Epidermal melanocyte (primary cell): Measurements from ENCODE around the gene ATF3.

Experiments used
- DNase-seq: peaks from one replicate; pipeline ENCODE4 v3.0.0; 2011; ENCODE audit warnings: low spot score; ENCODE audit not compliant: insufficient read length

Gene ATF3

GRCh38 chr1:212586206-212587015, 22.1 kb upstream of the ATF3 start:
- no peak for DNase-seq

DNA sequence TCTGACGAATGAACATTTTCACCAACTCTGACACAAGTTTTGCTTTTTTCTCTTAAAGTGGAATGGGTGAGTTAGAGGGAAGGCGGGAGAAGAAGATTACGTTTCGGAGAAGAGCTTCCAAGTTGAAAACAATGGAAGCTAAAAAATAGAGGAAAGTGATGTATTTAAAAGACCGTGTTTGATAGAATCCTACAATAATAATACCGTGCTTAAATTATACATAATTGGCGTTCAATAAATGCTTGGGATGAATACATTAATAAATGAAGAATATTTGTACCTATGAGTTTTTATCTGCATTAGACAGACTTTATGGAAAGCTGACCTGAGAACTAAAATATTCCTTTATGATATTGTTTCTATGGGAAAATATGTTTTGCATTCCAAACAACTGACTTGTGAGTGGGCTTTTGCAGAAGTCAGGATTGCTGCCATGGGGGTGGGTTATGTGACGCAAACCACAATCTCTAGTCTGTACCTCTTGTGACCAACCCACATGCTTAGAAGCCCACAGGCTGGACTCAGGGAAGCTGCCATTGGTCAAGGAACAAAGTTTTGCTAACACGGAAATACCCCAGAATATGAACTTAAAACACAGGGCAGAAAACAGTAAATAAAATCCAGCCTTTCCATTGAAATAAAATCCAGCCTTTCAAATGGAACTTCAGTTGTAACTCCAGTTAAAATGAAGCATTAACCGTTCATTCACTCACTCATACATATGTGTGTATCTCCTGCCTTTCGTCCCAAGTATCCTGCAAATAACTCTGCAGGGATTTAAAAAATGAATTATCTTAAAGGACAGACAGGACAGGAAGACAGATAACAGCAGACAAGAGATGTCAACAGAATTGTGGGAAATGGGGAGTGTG, 21.3 kb upstream of the ATF3 start:
- no peak for DNase-seq

- no peak for DNase-seq
Observed at GRCh38 chr1:212587888-212588510, 20.6 kb upstream of the ATF3 start.

GRCh38 chr1:212589446-212589845, 19.1 kb upstream of the ATF3 start:
- no peak for DNase-seq

DNA sequence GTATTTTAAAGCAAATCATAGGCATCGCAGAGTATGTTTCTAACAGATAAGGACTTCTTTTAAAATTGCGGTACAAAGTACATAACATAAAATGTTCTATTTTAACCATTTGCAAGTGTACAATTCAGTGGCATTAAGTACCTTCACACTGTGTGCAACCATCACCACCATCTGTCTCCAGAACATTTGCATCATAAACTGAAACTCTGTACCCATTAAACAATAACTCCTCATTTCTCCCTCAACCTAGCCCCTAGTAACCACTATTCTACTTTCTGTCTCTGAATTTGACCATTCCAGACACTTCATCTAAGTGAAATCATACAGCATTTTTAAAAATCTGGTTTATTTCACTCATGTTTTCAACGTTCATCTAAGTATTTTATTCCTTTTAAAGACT, 16.6 kb upstream of the ATF3 start:
- no peak for DNase-seq

GRCh38 chr1:212593821-212594251, 14.7 kb upstream of the ATF3 start:
- DNase-seq: no peak

DNA sequence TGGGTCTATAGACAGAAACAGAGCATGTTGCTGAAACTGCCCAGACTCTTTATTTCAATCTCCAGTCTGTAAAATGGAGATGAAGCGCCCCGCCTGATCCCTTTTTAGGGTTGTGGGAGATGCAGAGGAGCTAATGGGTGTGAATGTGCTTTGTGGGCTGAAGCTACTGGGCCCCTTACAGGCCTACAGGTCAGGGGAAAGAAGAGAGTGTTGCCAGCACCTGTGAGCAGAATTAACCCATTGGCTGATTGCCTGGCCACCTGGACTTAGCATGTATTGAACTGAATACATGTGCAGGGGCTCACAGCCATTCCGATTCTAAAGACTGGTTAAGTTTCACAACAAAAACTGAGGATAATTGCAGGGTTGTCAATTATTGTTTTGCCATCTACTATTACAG, 13.9 kb upstream of the ATF3 start:
- DNase-seq: no peak

DNA sequence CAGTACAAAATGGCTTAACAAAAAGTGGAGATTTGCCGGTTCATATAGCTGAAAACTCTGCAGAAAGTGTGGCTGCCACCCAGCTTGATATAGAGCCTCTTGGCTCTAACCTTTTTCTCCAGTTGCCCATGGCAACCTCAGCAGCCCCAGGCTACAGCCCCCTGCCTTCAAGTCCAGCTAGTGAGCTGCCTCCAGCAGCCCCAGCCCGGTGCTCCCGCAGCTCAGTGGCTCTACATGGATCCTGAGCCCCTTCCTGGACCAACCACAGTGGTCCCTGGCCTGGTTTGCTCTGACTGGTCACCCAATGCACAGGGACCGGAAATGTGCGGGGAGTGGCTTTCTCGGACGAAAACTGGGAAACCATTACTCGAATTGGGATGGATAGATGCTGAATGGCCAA, 13.3 kb upstream of the ATF3 start:
- no peak for DNase-seq

DNA sequence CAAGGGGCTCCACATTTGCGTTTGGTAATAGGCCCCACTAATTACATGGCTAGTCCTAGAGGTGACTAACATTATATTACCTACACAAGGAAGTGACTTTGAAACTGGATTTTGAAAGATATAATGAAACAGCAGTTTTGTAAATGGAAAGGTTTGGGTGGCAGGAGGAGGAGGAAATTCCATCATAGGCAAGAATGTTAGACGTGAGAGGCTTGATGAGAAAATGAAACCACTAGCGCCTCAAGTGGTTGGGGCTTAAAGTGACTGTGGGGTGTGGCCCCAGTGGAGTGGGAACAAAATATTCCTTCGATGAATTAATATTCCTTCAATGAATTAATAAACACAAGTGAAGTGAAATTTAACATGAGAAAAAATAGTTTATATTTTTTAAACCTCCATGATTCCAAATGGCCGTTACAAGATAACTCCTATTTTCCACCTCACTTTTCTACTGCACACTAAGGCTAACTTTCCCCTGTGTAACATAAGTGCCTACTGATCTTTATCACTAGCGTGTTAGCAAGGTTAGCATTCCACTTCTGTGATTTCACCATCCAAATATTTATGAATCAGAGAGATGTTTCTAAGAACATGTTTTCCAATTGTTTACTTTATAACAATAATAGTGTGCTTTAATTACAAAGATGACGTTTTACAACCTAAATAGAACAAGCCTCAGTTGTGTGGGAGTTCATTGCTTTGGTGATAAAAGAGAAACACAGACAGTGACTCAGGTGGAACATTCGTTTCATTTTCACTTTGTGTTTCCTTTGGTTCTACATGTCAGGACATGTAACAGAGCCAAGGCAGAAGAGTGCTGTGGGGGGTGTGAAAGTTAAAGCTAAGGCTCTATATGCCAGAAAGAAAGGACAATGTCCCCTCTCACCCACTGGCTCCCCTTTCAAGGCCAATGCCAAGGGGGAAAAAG, 12.5 kb upstream of the ATF3 start:
- DNase-seq: no peak

- DNase-seq: no peak
Observed at GRCh38 chr1:212596798-212597197, 11.8 kb upstream of the ATF3 start.

- DNase-seq: no peak
Observed at GRCh38 chr1:212597487-212597886, 11.1 kb upstream of the ATF3 start.

DNA sequence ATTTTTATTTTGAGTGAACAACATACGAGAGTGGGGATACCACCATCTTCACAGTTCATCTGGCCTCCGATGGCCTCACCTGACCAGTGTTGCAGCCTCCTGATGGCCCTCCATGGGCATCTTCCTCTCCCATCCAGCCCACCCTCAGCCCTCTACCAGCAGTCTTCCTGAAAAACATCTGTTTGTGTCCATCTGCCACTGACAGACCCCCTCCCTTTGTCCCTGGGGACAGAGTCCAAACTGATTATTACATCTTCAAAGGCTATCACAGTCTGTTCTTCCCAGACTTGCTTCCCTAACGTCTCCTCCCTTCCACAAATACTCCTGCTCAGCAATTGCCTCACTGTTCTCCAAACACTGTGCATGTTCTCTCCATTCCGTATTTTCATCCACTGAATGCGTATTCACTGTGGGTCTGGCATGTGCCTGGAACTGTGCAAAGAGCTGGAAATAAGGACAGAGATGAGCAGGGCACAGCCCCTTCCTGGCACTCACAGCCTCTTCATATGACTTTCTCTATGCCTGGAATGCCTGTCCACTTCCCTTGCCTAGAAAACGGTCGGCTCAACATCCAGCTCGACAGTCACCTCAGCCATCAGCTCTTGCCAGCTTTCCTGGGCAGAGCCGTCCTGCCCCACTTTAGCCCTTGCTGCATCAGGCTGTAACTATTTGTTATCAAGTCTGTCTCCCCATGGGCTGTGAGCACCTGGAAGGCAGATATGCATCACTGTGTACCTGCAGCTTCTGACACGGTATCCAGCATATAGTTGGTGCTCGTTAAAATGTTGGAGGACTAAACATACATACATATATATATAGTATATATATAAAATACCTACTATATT, 8.3 kb upstream of the ATF3 start:
- DNase-seq: no peak

DNA sequence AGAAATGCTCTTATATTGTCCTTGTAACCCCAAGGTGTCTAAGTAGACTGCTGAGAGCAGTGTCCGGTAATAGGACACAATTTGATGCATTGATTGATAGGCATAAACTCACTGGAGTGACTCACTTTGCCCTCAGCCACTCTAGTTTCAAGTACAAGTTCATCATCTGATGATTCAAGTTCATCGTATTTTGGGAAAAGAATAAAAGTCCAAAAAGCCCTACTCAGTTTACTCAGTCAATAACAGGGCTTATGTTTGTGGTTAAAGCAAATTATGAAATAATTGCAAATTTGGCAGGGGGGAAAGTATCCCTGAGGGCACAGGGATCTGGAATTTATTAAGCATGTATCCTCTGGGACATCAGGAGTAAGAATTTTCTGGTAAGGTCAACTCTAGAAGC, 7.6 kb upstream of the ATF3 start:
- DNase-seq: no peak

DNA sequence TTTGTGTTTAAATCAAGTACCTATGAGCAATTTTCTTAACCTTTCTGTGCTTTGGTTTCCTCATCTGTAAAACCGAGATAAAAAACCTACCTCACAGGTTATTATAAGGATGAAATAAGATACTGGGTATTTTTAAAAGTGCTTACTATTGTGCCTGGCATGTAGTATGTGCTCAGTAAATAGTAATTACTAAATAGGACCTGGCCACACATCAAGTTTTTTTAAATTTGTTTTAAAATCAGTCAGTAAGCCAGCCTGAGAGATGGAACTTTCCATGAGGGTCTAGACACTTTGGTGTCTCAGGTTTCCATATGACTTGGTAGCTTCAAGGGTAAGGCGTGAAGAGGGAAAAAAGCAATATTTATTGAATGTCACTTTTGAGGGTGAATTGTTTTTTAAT, 7.0 kb upstream of the ATF3 start:
- DNase-seq: no peak

DNA sequence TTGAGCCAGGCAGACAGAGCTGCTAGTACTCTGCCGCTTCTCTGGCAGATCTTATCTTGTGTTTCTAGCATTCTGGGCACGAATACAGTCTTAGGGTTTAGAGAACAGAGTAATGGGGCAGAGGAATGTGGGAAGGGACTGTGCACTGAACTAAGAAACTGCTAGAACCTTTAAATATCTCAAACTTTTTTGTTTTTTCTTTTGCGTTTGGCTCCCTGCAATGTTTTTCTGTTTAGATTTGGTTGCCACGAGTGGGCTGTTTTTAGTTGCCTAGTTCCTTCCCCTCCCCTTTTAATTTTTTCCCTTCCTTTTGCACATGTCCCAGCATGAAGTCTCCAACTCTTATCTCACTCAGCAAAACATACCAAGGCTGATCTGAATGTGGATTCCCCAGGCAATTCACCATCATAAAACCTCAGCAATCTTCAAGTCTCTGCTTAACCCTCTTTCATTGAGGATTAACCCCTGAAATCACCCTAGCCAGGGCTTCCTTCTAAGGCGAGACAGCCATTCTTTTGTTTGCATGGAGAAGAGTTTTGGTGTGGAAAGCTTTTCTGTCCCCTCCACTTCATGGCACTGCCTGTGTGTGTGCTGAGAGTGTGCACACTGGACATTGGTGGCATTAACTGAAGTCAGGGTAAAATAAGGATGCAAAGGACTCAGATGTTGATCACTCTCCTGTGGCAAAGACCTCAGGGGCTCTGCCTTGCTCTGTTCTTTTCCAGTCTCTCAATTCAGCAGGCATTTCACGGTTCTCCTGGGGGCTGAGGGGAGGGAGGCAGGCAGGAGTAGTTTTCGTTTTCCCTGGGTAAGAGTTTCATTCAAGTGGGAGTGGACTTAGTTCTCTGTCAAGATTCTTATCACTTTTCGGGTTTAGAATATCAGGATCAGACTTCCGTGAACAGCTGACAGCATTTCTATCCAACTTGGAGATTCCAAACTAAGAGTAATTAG, 2.8 kb upstream of the ATF3 start:
- DNase-seq: no peak

GRCh38 chr1:212606395-212607205, 2.0 kb upstream of the ATF3 start:
- no peak for DNase-seq

DNA sequence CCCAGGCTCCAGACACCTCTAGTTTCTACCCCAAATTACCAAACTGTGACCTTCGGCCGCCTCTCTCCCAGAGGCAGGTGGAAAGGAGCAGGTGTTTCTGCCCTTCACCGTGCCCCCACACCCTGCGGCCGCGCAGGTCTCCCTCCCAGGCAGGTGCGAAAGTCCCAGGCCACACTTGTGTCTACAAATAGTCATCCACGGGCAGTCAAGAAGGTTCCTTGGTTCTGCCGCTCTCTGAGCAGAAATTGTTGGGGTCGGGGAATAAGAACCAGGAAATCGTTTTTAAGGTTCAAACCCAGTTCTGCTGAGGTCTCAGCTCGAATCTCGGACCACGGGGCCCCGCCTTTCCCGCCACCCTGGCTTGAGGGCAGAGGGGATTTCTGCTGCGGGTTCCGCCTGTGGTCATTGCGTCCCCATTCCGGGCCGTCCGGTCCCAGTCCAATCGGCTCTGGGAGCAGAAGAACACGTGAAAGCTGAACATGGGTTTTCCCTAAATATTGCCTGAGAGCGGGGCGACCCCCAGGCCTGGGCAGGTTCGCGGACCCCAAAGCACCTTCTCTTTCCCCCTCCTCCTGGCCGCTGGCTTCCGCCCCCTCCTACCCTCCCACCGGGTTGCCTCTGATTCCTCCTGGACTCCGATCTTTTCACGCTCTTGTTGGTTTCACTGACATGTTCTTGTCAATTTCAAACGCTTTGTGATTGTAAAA, 1.2 kb upstream of the ATF3 start:
- no peak for DNase-seq
